ENCODE results near the gene RAPGEF2. TPM values are rescaled to one million over a fixed set of nuclear protein-coding genes. Genes with fewer than 3 reads are reported as not detected.

RAPGEF2 gene
- total RNA-seq, 1 experiment from 2014 or later, result 37.1 TPM

DNA sequence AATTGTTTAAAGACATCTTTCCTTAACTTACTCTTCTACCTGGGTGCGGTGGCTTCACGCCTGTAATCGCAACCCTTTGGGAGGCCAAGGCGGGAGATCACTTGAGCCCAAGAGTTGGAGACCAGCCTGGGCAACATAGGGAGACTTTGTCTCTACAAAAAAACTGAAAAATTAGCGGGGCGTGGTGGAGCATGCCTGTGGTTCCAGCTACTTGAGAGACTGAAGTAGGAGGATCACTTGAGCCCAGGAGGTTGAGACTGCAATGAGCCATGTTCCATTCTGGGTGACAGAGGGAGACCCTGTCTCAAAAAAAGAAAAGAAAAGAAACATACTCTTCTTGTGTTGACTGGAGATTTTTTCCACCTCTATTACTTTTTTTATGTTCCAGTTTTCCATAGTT lies 181.9 kb downstream of the RAPGEF2 start:
- H2AFZ ChIP-seq (ENCODE audit: low read length), result no peak overlapping the region
- WGBS (ENCODE audit: extremely low coverage, insufficient read length, low lambda C conversion rate), result no CpG with 5 or more reads among the region's 6 CpGs
- no peaks in the 10 kb centered on the region for H3K79me2 ChIP-seq (ENCODE audit: insufficient read depth, low read length)
- no peak overlapping the region; a peak in 1 of 5 replicates for H3K4me3 Mint-ChIP-seq
- no peak overlapping the region for H2AK5ac ChIP-seq (ENCODE audit: insufficient read length, low read length)
- no peaks in the 10 kb centered on the region for H3K27me3 ChIP-seq (ENCODE audit: insufficient read depth, low read length)
- H3K14ac ChIP-seq (ENCODE audit: insufficient read depth, low read length), result no peak overlapping the region
- H3K56ac ChIP-seq (ENCODE audit: insufficient read length, low read depth, low read length), result no peak overlapping the region
- no peak overlapping the region for H2BK15ac ChIP-seq (ENCODE audit: low read depth, low read length)
- no peaks in the 10 kb centered on the region for H3K79me1 ChIP-seq (ENCODE audit: insufficient read depth, low read depth, low read length, poor library complexity, severe bottlenecking)
- H4K20me1 ChIP-seq (ENCODE audit: control insufficient read depth, insufficient read depth, insufficient read length), result no peaks in the 10 kb centered on the region
- peak overlapping the region; percentile 29 to 92 (median 63); a peak in 4 of 7 replicates for H3K27ac Mint-ChIP-seq
- H3K4ac ChIP-seq (ENCODE audit: low read depth, low read length), result no peak overlapping the region
- H2BK120ac ChIP-seq (ENCODE audit: low read depth, low read length, poor library complexity, severe bottlenecking), result no peak overlapping the region
- H2BK5ac ChIP-seq (ENCODE audit: insufficient read length, low read length), result no peak overlapping the region
- H3K4me1 ChIP-seq (ENCODE audit: insufficient read depth, low read length), result peaks cover 3% of the 10 kb centered on the region; the same call in 1 of the 2 replicates
- no peak overlapping the region for H2BK12ac ChIP-seq (ENCODE audit: insufficient read length, low read depth, low read length)
- H3K4me2 ChIP-seq (ENCODE audit: insufficient read depth, insufficient read length, low read length), result no peak overlapping the region
- H2BK20ac ChIP-seq (ENCODE audit: low read depth, low read length, poor library complexity, severe bottlenecking), result no peak overlapping the region
- peaks cover 0 to 3% (median 0%) of the 10 kb centered on the region in 3 experiments; a peak in 1 of 7 replicates for H3K36me3 Mint-ChIP-seq (ENCODE audit: insufficient read depth in 1 of 3, low read depth in 3 of 3)
- no peak overlapping the region for H3K9ac ChIP-seq (ENCODE audit: extremely low read depth, insufficient read length, low read length)
- H3K27me3 Mint-ChIP-seq (ENCODE audit: low read depth), result no peaks in the 10 kb centered on the region
- no peak overlapping the region for H4K5ac ChIP-seq (ENCODE audit: insufficient read length, low read depth, low read length)
- H4K8ac ChIP-seq (replicated peaks; ENCODE audit: insufficient read length, low read depth, low read length), result no peak overlapping the region
- H4K91ac ChIP-seq (ENCODE audit: insufficient read length, low read depth, low read length), result no peak overlapping the region
- TF ChIP-seq, protein P1, sequence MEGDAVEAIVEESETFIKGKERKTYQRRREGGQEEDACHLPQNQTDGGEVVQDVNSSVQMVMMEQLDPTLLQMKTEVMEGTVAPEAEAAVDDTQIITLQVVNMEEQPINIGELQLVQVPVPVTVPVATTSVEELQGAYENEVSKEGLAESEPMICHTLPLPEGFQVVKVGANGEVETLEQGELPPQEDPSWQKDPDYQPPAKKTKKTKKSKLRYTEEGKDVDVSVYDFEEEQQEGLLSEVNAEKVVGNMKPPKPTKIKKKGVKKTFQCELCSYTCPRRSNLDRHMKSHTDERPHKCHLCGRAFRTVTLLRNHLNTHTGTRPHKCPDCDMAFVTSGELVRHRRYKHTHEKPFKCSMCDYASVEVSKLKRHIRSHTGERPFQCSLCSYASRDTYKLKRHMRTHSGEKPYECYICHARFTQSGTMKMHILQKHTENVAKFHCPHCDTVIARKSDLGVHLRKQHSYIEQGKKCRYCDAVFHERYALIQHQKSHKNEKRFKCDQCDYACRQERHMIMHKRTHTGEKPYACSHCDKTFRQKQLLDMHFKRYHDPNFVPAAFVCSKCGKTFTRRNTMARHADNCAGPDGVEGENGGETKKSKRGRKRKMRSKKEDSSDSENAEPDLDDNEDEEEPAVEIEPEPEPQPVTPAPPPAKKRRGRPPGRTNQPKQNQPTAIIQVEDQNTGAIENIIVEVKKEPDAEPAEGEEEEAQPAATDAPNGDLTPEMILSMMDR (conservative IDR thresholded peaks at IDR 0.05), result no peak
- no peak overlapping the region for H3K27ac ChIP-seq (ENCODE audit: insufficient read length, low read depth, low read length)
- no peaks in the 10 kb centered on the region for H3K23me2 ChIP-seq (ENCODE audit: insufficient read length, low read depth, low read length, poor library complexity, severe bottlenecking)
- no peak overlapping the region for H3K18ac ChIP-seq (ENCODE audit: insufficient read length, low read depth, low read length)
- H3T11ph ChIP-seq (ENCODE audit: low read length), result no peak overlapping the region
- H3K4me1 Mint-ChIP-seq, result peaks cover 27 to 34% of the 10 kb centered on the region in 2 experiments
- H3K9me3 ChIP-seq (ENCODE audit: control insufficient read depth, low read depth, low read length), result no peaks in the 10 kb centered on the region
- no peaks in the 10 kb centered on the region for H3K9me3 Mint-ChIP-seq
- H3K23ac ChIP-seq (ENCODE audit: insufficient read length, low read depth, low read length), result no peak overlapping the region
- no peak for DNase-seq
